SK-N-SH treated with all-trans-retinoic acid at 6 μM for 48 hours (cell line): ENCODE measurements around the gene ADM5.

Experiments
- ATAC-seq: fragments of 200-7000 bp; cut with Tn5 transposase; 3 replicates; pipeline ENCODE4 v1.9.1; 2020; ENCODE audit warnings: mild to moderate bottlenecking, moderate library complexity
- ARNTL ChIP-seq: fragments of 450-650 bp; formaldehyde crosslinking; IDR thresholded peaks from 2 replicates; pipeline ENCODE4 v1.5.0; 2020; ENCODE audit warnings: low read depth, mild to moderate bottlenecking, moderate library complexity, borderline replicate concordance
- CSDC2 ChIP-seq: fragments of 250-450 bp; sonication (Bioruptor Pico); IDR thresholded peaks from 2 replicates; pipeline ENCODE4 v1.5.0; 2020; ENCODE audit warnings: mild to moderate bottlenecking, moderate library complexity
- ESRRG ChIP-seq: fragments of 250-450 bp; sonication (Bioruptor Pico); IDR thresholded peaks from 2 replicates; pipeline ENCODE4 v1.6.1; 2021; ENCODE audit warnings: mild to moderate bottlenecking
- GLIS3 ChIP-seq: fragments of 250-450 bp; sonication (Bioruptor Pico); IDR thresholded peaks from 2 replicates; pipeline ENCODE4 v1.5.0; 2020; ENCODE audit warnings: mild to moderate bottlenecking, moderate library complexity
- ISL1 ChIP-seq: fragments of 250-450 bp; sonication (Bioruptor Pico); IDR thresholded peaks from 2 replicates; pipeline ENCODE4 v2.1.2; 2022; ENCODE audit warnings: mild to moderate bottlenecking, moderate library complexity
- OSR1 ChIP-seq: fragments of 250-450 bp; sonication (Bioruptor Pico); IDR thresholded peaks from 2 replicates; pipeline ENCODE4 v1.8.0; 2022; ENCODE audit warnings: moderate library complexity, mild to moderate bottlenecking, inconsistent platforms
- PPARA ChIP-seq: fragments of 250-450 bp; sonication (Bioruptor Pico); IDR thresholded peaks from 2 replicates; pipeline ENCODE4 v1.5.0; 2020; ENCODE audit warnings: mild to moderate bottlenecking, borderline replicate concordance
- RARB ChIP-seq: fragments of 250-450 bp; sonication (Bioruptor Pico); IDR thresholded peaks from 2 replicates; pipeline ENCODE4 v1.8.0; 2021; ENCODE audit warnings: mild to moderate bottlenecking, moderate library complexity
- TCF4 ChIP-seq: fragments of 250-450 bp; sonication (Bioruptor Pico); IDR thresholded peaks from 2 replicates; pipeline ENCODE4 v1.8.0; 2021; ENCODE audit warnings: mild to moderate bottlenecking, moderate library complexity, borderline replicate concordance
- TOX ChIP-seq: fragments of 250-450 bp; sonication (Bioruptor Pico); IDR thresholded peaks from 2 replicates; pipeline ENCODE4 v1.8.0; 2021; ENCODE audit warnings: mild to moderate bottlenecking, moderate library complexity, borderline replicate concordance
- TSHZ2 ChIP-seq: fragments of 250-450 bp; sonication (Bioruptor Pico); IDR thresholded peaks from 2 replicates; pipeline ENCODE4 v1.5.0; 2020; ENCODE audit warnings: mild to moderate bottlenecking, moderate library complexity
- ZC3H10 ChIP-seq: fragments of 250-450 bp; sonication (Bioruptor Pico); IDR thresholded peaks from 2 replicates; pipeline ENCODE4 v1.5.1; 2021; ENCODE audit warnings: mild to moderate bottlenecking, moderate library complexity
- ZFP30 ChIP-seq: fragments of 450-650 bp; formaldehyde crosslinking; IDR thresholded peaks from 2 replicates; pipeline ENCODE4 v1.5.0; 2022; ENCODE audit warnings: mild to moderate bottlenecking, moderate library complexity
- ZNF565 ChIP-seq: fragments of 450-650 bp; formaldehyde crosslinking; conservative IDR thresholded peaks from 2 replicates; pipeline ENCODE4 v1.5.0; 2020; ENCODE audit warnings: low read depth, mild to moderate bottlenecking, moderate library complexity
- ZNF70 ChIP-seq: fragments of 450-650 bp; formaldehyde crosslinking; IDR thresholded peaks from 2 replicates; pipeline ENCODE4 v1.5.0; 2020; ENCODE audit warnings: mild to moderate bottlenecking, moderate library complexity
- ZNF8 ChIP-seq: fragments of 450-650 bp; formaldehyde crosslinking; IDR thresholded peaks from 2 replicates; pipeline ENCODE4 v1.5.0; 2020; ENCODE audit warnings: mild to moderate bottlenecking, moderate library complexity
- TF ChIP-seq, protein P1 (sequence below): fragments of 250-450 bp; sonication (Bioruptor Pico); IDR thresholded peaks from 2 replicates; pipeline ENCODE4 v1.5.1; 2021; ENCODE audit warnings: mild to moderate bottlenecking, moderate library complexity
- TF ChIP-seq, protein P2 (sequence below): fragments of 250-450 bp; sonication (Bioruptor Pico); IDR thresholded peaks from 2 replicates; pipeline ENCODE4 v1.8.0; 2020; ENCODE audit warnings: mild to moderate bottlenecking, moderate library complexity, borderline replicate concordance
- TF ChIP-seq, protein P3 (sequence below): fragments of 250-450 bp; sonication (Bioruptor Pico); IDR thresholded peaks from 2 replicates; pipeline ENCODE4 v1.5.1; 2020; ENCODE audit warnings: low read depth, mild to moderate bottlenecking, moderate library complexity

ADM5 gene

GRCh38 chr19:49658566-49659442 is 30.6 kb upstream of the ADM5 start (continued):
- TF ChIP-seq, protein P1, sequence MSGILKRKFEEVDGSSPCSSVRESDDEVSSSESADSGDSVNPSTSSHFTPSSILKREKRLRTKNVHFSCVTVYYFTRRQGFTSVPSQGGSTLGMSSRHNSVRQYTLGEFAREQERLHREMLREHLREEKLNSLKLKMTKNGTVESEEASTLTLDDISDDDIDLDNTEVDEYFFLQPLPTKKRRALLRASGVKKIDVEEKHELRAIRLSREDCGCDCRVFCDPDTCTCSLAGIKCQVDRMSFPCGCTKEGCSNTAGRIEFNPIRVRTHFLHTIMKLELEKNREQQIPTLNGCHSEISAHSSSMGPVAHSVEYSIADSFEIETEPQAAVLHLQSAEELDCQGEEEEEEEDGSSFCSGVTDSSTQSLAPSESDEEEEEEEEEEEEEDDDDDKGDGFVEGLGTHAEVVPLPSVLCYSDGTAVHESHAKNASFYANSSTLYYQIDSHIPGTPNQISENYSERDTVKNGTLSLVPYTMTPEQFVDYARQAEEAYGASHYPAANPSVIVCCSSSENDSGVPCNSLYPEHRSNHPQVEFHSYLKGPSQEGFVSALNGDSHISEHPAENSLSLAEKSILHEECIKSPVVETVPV (CRISPR knock-in tag): no peak

DNA sequence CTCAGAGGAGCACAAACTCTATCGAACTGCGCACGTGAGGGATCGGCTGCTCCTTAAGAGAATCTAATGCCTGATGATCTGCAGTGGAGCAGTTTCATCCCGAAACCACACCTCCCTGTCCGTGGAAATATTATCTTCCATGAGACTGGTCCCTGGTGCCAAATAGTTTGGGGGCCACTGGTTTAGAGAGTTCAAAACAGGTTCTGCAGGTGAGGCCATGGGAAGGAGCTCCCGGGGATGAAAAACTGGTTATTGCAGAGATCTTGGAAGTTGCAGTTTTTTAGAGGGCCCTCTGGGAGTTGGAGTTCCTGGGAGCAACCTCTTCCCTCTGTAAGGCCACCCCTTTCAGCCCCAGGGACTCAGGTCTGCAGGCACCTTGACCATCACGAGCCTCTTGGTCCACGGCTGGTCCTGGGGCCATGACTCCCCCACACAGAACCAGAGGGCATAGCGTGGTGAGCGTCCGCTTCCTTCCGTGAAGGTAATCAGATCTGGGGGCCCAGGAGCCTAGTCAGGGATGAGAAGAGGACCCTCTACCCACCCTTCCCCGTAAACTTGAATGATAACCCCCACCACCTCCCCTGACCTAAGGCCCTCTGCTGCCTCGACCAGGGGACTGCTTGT is 28.9 kb upstream of the ADM5 start:
- TF ChIP-seq ZNF8: no peak
- TF ChIP-seq ISL1 (CRISPR knock-in tag): no peak
- no peak for TF ChIP-seq PPARA (CRISPR knock-in tag)
- TF ChIP-seq ZC3H10 (CRISPR knock-in tag): no peak
- no peak for TF ChIP-seq ESRRG (CRISPR knock-in tag)
- no peak for TF ChIP-seq ZNF70
- TF ChIP-seq, protein P2, sequence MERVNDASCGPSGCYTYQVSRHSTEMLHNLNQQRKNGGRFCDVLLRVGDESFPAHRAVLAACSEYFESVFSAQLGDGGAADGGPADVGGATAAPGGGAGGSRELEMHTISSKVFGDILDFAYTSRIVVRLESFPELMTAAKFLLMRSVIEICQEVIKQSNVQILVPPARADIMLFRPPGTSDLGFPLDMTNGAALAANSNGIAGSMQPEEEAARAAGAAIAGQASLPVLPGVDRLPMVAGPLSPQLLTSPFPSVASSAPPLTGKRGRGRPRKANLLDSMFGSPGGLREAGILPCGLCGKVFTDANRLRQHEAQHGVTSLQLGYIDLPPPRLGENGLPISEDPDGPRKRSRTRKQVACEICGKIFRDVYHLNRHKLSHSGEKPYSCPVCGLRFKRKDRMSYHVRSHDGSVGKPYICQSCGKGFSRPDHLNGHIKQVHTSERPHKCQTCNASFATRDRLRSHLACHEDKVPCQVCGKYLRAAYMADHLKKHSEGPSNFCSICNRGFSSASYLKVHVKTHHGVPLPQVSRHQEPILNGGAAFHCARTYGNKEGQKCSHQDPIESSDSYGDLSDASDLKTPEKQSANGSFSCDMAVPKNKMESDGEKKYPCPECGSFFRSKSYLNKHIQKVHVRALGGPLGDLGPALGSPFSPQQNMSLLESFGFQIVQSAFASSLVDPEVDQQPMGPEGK (CRISPR knock-in tag): no peak
- TF ChIP-seq, protein P1 (CRISPR knock-in tag): no peak
- no peak for TF ChIP-seq GLIS3
- TF ChIP-seq ZFP30 (CRISPR knock-in tag): no peak
- no peak for TF ChIP-seq TOX (CRISPR knock-in tag)
- TF ChIP-seq ARNTL (CRISPR knock-in tag): no peak
- no peak for TF ChIP-seq TCF4
- no peak for TF ChIP-seq ZNF565 (CRISPR knock-in tag)
- TF ChIP-seq, protein P3, sequence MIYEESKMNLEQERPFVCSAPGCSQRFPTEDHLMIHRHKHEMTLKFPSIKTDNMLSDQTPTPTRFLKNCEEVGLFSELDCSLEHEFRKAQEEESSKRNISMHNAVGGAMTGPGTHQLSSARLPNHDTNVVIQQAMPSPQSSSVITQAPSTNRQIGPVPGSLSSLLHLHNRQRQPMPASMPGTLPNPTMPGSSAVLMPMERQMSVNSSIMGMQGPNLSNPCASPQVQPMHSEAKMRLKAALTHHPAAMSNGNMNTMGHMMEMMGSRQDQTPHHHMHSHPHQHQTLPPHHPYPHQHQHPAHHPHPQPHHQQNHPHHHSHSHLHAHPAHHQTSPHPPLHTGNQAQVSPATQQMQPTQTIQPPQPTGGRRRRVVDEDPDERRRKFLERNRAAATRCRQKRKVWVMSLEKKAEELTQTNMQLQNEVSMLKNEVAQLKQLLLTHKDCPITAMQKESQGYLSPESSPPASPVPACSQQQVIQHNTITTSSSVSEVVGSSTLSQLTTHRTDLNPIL: no peak
- no peak for TF ChIP-seq OSR1 (CRISPR knock-in tag)
- no peak for TF ChIP-seq CSDC2 (CRISPR knock-in tag)
- no peak for TF ChIP-seq TSHZ2 (CRISPR knock-in tag)
- no peak for TF ChIP-seq RARB (CRISPR knock-in tag)
- ATAC-seq: no peak

GRCh38 chr19:49662011-49662410 is 27.4 kb upstream of the ADM5 start:
- TF ChIP-seq, protein P2 (CRISPR knock-in tag): no peak
- TF ChIP-seq RARB (CRISPR knock-in tag): no peak
- TF ChIP-seq ZNF70: no peak
- no peak for TF ChIP-seq TSHZ2 (CRISPR knock-in tag)
- TF ChIP-seq ISL1 (CRISPR knock-in tag): no peak
- ATAC-seq: no peak
